Stimulated activated naive CD4-positive, alpha-beta T cell treated with Interleukin-2 at 50 U/mL for 16 hours (primary cell): ENCODE measurements around the gene ADCY10.

ENCODE experiments used
- DNase-seq: peaks from one replicate; lab custom pipeline; 2025; lab: John Stamatoyannopoulos, UW

ADCY10 gene

GRCh38 chr1:167927046-167927754, 13.3 kb upstream of the ADCY10 start:
- DNase-seq: no peak

- no peak for DNase-seq
Measured at GRCh38 chr1:167926486-167926997, 12.6 kb upstream of the ADCY10 start.

GRCh38 chr1:167924543-167925231, 10.8 kb upstream of the ADCY10 start:
- DNase-seq: no peak

- DNase-seq: no peak
Measured at GRCh38 chr1:167924102-167924501, 10.2 kb upstream of the ADCY10 start.

- no peak for DNase-seq
Measured at GRCh38 chr1:167923324-167924056, 9.6 kb upstream of the ADCY10 start.

GRCh38 chr1:167922611-167923074, 8.7 kb upstream of the ADCY10 start:
- no peak for DNase-seq

- no peak for DNase-seq
Measured at GRCh38 chr1:167922023-167922422, 8.1 kb upstream of the ADCY10 start.

GRCh38 chr1:167916766-167917511, 3.0 kb upstream of the ADCY10 start:
- DNase-seq: no peak

GRCh38 chr1:167915569-167915968, 1.6 kb upstream of the ADCY10 start:
- no peak for DNase-seq

- DNase-seq: no peak
Measured at GRCh38 chr1:167912294-167912693, 1.6 kb downstream of the ADCY10 start.

- no peak for DNase-seq
Measured at GRCh38 chr1:167911413-167911812, 2.5 kb downstream of the ADCY10 start.

- DNase-seq: no peak
Measured at GRCh38 chr1:167910530-167910929, 3.4 kb downstream of the ADCY10 start.

GRCh38 chr1:167909691-167910180, 4.2 kb downstream of the ADCY10 start:
- no peak for DNase-seq

- no peak for DNase-seq
Measured at GRCh38 chr1:167905671-167906070, 8.3 kb downstream of the ADCY10 start.

GRCh38 chr1:167905182-167905581, 8.8 kb downstream of the ADCY10 start:
- DNase-seq: no peak

- DNase-seq: no peak
Measured at GRCh38 chr1:167904652-167905130, 9.2 kb downstream of the ADCY10 start.

- DNase-seq: no peak
Measured at GRCh38 chr1:167900907-167901306, 13.0 kb downstream of the ADCY10 start.

GRCh38 chr1:167899253-167899681, 14.7 kb downstream of the ADCY10 start:
- no peak for DNase-seq

- DNase-seq: no peak
Measured at GRCh38 chr1:167898578-167899222, 15.2 kb downstream of the ADCY10 start.

GRCh38 chr1:167893798-167894197, 20.1 kb downstream of the ADCY10 start:
- DNase-seq: no peak

GRCh38 chr1:167890400-167890799, 23.5 kb downstream of the ADCY10 start:
- DNase-seq: no peak
